HepG2 (cell line): Measurements from ENCODE around the gene PSMB9. TPM values are rescaled to one million over a fixed set of nuclear protein-coding genes. Genes with fewer than 3 reads are reported as not detected.

Experiments
- ADNP ChIP-seq: sonication (generic); formaldehyde crosslinking; IDR thresholded peaks from 2 replicates; pipeline ENCODE4 v1.4.0; 2020; ENCODE audit warnings: missing genetic modification reagents
- ATM ChIP-seq: fragments of 450-650 bp; IDR thresholded peaks from 2 replicates; pipeline ENCODE4 v1.7.1; 2017; ENCODE audit warnings: mild to moderate bottlenecking, borderline replicate concordance
- CEBPB ChIP-seq: IDR thresholded peaks from 2 replicates; pipeline ENCODE4 v1.6.1; 2011; ENCODE audit warnings: low read depth, low read length, improper control_type of control experiment, borderline replicate concordance
- DMAP1 ChIP-seq: IDR thresholded peaks from 2 replicates; pipeline ENCODE4 v1.6.1; 2016
- DPF2 ChIP-seq: sonication (generic); formaldehyde crosslinking; IDR thresholded peaks from 2 replicates; pipeline ENCODE4 v1.4.0; 2020; ENCODE audit warnings: mild to moderate bottlenecking, low read depth, missing genetic modification reagents, borderline replicate concordance
- ETV5 ChIP-seq: IDR thresholded peaks from 2 replicates; pipeline ENCODE4 v1.6.1; 2018; ENCODE audit warnings: missing biosample characterization, missing genetic modification reagents, inconsistent platforms, borderline replicate concordance
- FOXO1 ChIP-seq: sonication (generic); formaldehyde crosslinking; IDR thresholded peaks from 2 replicates; pipeline ENCODE4 v1.4.0; 2020; ENCODE audit warnings: missing genetic modification reagents
- GFI1 ChIP-seq: sonication (generic); formaldehyde crosslinking; IDR thresholded peaks from 2 replicates; pipeline ENCODE4 v1.5.0; 2020; ENCODE audit warnings: missing genetic modification reagents, mild to moderate bottlenecking, borderline replicate concordance
- NFATC3 ChIP-seq: sonication (generic); formaldehyde crosslinking; IDR thresholded peaks from 2 replicates; pipeline ENCODE4 v1.5.1; 2020; ENCODE audit warnings: mild to moderate bottlenecking, missing genetic modification reagents
- PAX8 ChIP-seq: sonication (generic); formaldehyde crosslinking; IDR thresholded peaks from 2 replicates; pipeline ENCODE4 v1.8.0; 2022; ENCODE audit warnings: mild to moderate bottlenecking, missing genetic modification reagents, borderline replicate concordance
- RFX5 ChIP-seq: IDR thresholded peaks from 2 replicates; pipeline ENCODE4 v1.6.1; 2011; ENCODE audit warnings: low read depth, low read length, improper control_type of control experiment
- RFXANK ChIP-seq: IDR thresholded peaks from 2 replicates; pipeline ENCODE4 v1.6.1; 2016
- SCMH1 ChIP-seq: sonication (generic); formaldehyde crosslinking; IDR thresholded peaks from 2 replicates; pipeline ENCODE4 v1.9.0; 2021; ENCODE audit warnings: missing genetic modification reagents, mild to moderate bottlenecking, borderline replicate concordance
- SMARCC2 ChIP-seq: fragments of 450-650 bp; IDR thresholded peaks from 2 replicates; pipeline ENCODE4 v1.6.1; 2017; ENCODE audit warnings: antibody characterized with exemption, mild to moderate bottlenecking
- SRY ChIP-seq: sonication (generic); formaldehyde crosslinking; IDR thresholded peaks from 2 replicates; pipeline ENCODE4 v1.8.0; 2022; ENCODE audit warnings: mild to moderate bottlenecking, missing genetic modification reagents
- TAF15 ChIP-seq: fragments of 200-400 bp; formaldehyde crosslinking; IDR thresholded peaks from one replicate; pipeline ENCODE4 v1.6.1; 2018; ENCODE audit warnings: mild to moderate bottlenecking, low read depth, low read length; ENCODE audit not compliant: poor library complexity, severe bottlenecking
- TOE1 ChIP-seq: sonication (generic); formaldehyde crosslinking; IDR thresholded peaks from 2 replicates; pipeline ENCODE4 v1.4.0; 2020; ENCODE audit warnings: mild to moderate bottlenecking, missing genetic modification reagents
- ZNF337 ChIP-seq: sonication (generic); formaldehyde crosslinking; IDR thresholded peaks from 2 replicates; pipeline ENCODE4 v1.5.1; 2020; ENCODE audit warnings: missing genetic modification reagents, low read depth, mild to moderate bottlenecking, borderline replicate concordance
- ZNF652 ChIP-seq: IDR thresholded peaks from 2 replicates; pipeline ENCODE4 v1.6.1; 2016; ENCODE audit warnings: low read depth, borderline replicate concordance
- ZNF841 ChIP-seq: sonication (generic); formaldehyde crosslinking; IDR thresholded peaks from 2 replicates; pipeline ENCODE4 v1.8.1; 2023; ENCODE audit warnings: missing genetic modification reagents, borderline replicate concordance
- polyA plus RNA-seq, 8 experiments: library from polyadenylated mRNA; depleted of rRNA in 3 of 8; stranded (reverse) in 7 of 8; unstranded in 1 of 8; fragments of >200 nt; fragmentation: Illumina TruSeq in 4 of 8; extraction: Trizol in 4 of 8; gene quantifications; 2 replicates each; pipeline versions ENCODE4 v1.2.1 to v1.2.3, GENCODE V29; 2011 to 2016; ENCODE audit warnings: low read depth in 4 of 8, missing spikeins in 1 of 8, mixed read lengths in 1 of 8; ENCODE audit not compliant: insufficient read depth in 1 of 8
- total RNA-seq, 5 experiments: library from RNA; depleted of rRNA; stranded (reverse); fragments of >200 nt; fragmentation: Illumina TruSeq; extraction: Trizol; gene quantifications; 2 replicates each; pipeline ENCODE4 v1.2.3, GENCODE V29; 2016; ENCODE audit warnings: low read depth in 1 of 5
- TF ChIP-seq, protein P1 (sequence below): sonication (generic); formaldehyde crosslinking; IDR thresholded peaks from 2 replicates; pipeline ENCODE4 v1.5.0; 2020; ENCODE audit warnings: missing genetic modification reagents
- TF ChIP-seq, protein P2 (sequence below): sonication (generic); formaldehyde crosslinking; IDR thresholded peaks from 2 replicates; pipeline ENCODE4 v1.8.0; 2022; ENCODE audit warnings: missing genetic modification reagents, mild to moderate bottlenecking, moderate library complexity, borderline replicate concordance
- TF ChIP-seq, protein P3 (sequence below): sonication (generic); formaldehyde crosslinking; IDR thresholded peaks from 2 replicates; pipeline ENCODE4 v1.4.0; 2020; ENCODE audit warnings: missing genetic modification reagents
- TF ChIP-seq, protein P4 (sequence below): sonication (generic); formaldehyde crosslinking; IDR thresholded peaks from 2 replicates; pipeline ENCODE4 v1.4.0; 2020; ENCODE audit warnings: missing genetic modification reagents, borderline replicate concordance

Gene PSMB9
- total and polyA plus RNA-seq, 2 of the 13 experiments (the other 11 are each of a cell fraction or from before 2014, with no cell fraction given): 15.6 to 16.0 TPM

DNA sequence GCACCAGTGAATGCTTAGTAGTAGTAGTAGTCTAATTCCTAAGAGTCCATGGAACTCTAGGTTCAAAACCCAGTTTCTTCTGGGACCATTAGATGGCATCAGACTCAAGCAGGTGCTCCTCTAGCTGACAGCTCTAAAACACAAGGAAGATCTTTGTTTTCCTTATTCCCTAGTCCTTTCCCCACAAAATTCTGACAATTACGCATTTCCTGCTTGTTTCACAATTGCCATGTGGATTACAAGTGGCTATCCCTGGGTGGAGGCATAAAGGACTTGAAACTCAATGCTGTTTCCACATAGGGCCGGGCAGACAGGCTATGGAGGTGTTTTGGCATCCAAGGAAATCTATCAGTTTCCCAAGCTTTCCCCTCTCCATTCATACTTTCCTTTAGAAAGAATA is 28.0 kb upstream of the PSMB9 start (continued):
- TF ChIP-seq ZNF652 (CRISPR knock-in tag): no peak
- no peak for TF ChIP-seq ADNP (CRISPR knock-in tag)
- TF ChIP-seq, protein P1, sequence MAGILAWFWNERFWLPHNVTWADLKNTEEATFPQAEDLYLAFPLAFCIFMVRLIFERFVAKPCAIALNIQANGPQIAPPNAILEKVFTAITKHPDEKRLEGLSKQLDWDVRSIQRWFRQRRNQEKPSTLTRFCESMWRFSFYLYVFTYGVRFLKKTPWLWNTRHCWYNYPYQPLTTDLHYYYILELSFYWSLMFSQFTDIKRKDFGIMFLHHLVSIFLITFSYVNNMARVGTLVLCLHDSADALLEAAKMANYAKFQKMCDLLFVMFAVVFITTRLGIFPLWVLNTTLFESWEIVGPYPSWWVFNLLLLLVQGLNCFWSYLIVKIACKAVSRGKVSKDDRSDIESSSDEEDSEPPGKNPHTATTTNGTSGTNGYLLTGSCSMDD: no peak
- TF ChIP-seq, protein P2, sequence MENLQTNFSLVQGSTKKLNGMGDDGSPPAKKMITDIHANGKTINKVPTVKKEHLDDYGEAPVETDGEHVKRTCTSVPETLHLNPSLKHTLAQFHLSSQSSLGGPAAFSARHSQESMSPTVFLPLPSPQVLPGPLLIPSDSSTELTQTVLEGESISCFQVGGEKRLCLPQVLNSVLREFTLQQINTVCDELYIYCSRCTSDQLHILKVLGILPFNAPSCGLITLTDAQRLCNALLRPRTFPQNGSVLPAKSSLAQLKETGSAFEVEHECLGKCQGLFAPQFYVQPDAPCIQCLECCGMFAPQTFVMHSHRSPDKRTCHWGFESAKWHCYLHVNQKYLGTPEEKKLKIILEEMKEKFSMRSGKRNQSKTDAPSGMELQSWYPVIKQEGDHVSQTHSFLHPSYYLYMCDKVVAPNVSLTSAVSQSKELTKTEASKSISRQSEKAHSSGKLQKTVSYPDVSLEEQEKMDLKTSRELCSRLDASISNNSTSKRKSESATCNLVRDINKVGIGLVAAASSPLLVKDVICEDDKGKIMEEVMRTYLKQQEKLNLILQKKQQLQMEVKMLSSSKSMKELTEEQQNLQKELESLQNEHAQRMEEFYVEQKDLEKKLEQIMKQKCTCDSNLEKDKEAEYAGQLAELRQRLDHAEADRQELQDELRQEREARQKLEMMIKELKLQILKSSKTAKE (CRISPR knock-in tag): no peak
- TF ChIP-seq TOE1 (CRISPR knock-in tag): no peak
- no peak for TF ChIP-seq PAX8 (CRISPR knock-in tag)
- TF ChIP-seq DPF2 (CRISPR knock-in tag): no peak
- TF ChIP-seq SRY: no peak
- no peak for TF ChIP-seq RFX5
- no peak for TF ChIP-seq SMARCC2
- peak; percentile 44; the same call in 1 of the 2 replicates for TF ChIP-seq CEBPB
- TF ChIP-seq, protein P3, sequence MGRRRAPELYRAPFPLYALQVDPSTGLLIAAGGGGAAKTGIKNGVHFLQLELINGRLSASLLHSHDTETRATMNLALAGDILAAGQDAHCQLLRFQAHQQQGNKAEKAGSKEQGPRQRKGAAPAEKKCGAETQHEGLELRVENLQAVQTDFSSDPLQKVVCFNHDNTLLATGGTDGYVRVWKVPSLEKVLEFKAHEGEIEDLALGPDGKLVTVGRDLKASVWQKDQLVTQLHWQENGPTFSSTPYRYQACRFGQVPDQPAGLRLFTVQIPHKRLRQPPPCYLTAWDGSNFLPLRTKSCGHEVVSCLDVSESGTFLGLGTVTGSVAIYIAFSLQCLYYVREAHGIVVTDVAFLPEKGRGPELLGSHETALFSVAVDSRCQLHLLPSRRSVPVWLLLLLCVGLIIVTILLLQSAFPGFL: no peak
- TF ChIP-seq ZNF841 (CRISPR knock-in tag): no peak
- TF ChIP-seq ATM: no peak
- no peak for TF ChIP-seq DMAP1 (CRISPR knock-in tag)
- no peak for TF ChIP-seq ETV5 (CRISPR knock-in tag)
- TF ChIP-seq, protein P4, sequence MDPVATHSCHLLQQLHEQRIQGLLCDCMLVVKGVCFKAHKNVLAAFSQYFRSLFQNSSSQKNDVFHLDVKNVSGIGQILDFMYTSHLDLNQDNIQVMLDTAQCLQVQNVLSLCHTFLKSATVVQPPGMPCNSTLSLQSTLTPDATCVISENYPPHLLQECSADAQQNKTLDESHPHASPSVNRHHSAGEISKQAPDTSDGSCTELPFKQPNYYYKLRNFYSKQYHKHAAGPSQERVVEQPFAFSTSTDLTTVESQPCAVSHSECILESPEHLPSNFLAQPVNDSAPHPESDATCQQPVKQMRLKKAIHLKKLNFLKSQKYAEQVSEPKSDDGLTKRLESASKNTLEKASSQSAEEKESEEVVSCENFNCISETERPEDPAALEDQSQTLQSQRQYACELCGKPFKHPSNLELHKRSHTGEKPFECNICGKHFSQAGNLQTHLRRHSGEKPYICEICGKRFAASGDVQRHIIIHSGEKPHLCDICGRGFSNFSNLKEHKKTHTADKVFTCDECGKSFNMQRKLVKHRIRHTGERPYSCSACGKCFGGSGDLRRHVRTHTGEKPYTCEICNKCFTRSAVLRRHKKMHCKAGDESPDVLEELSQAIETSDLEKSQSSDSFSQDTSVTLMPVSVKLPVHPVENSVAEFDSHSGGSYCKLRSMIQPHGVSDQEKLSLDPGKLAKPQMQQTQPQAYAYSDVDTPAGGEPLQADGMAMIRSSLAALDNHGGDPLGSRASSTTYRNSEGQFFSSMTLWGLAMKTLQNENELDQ (CRISPR knock-in tag): no peak
- TF ChIP-seq FOXO1 (CRISPR knock-in tag): no peak
- no peak for TF ChIP-seq GFI1 (CRISPR knock-in tag)
- TF ChIP-seq TAF15: no peak
- no peak for TF ChIP-seq NFATC3 (CRISPR knock-in tag)
- no peak for TF ChIP-seq ZNF337 (CRISPR knock-in tag)
- 0 out of 2 replicates have a peak, but pooled peaks have one; percentile 56 for TF ChIP-seq RFXANK (CRISPR knock-in tag)
- TF ChIP-seq SCMH1 (CRISPR knock-in tag): no peak
